HepG2 (cell line): ENCODE data around the gene CCDC148. TPM values are rescaled to one million over a fixed set of nuclear protein-coding genes. Genes with fewer than 3 reads are reported as not detected.

Source experiments
- ARID5B ChIP-seq: IDR thresholded peaks from 2 replicates; pipeline ENCODE4 v1.4.0; 2020; ENCODE audit warnings: mild to moderate bottlenecking, missing genetic modification reagents
- BCL3 ChIP-seq: sonication (generic); formaldehyde crosslinking; IDR thresholded peaks from 2 replicates; pipeline ENCODE4 v1.5.1; 2020; ENCODE audit warnings: mild to moderate bottlenecking, missing genetic modification reagents, moderate library complexity
- CC2D1A ChIP-seq: sonication (generic); formaldehyde crosslinking; IDR thresholded peaks from 2 replicates; pipeline ENCODE4 v1.8.1; 2023; ENCODE audit warnings: mild to moderate bottlenecking, missing genetic modification reagents
- KLF15 ChIP-seq: sonication (generic); formaldehyde crosslinking; IDR thresholded peaks from 2 replicates; pipeline ENCODE4 v1.8.1; 2023; ENCODE audit warnings: borderline replicate concordance, mild to moderate bottlenecking, inconsistent platforms, missing genetic modification reagents, mixed read lengths
- MAFF ChIP-seq: IDR thresholded peaks from 2 replicates; pipeline ENCODE4 v1.6.1; 2011; ENCODE audit warnings: low read depth, low read length, improper control_type of control experiment
- NAIF1 ChIP-seq: sonication (generic); formaldehyde crosslinking; IDR thresholded peaks from 2 replicates; pipeline ENCODE4 v1.5.0; 2020; ENCODE audit warnings: mild to moderate bottlenecking, missing genetic modification reagents, borderline replicate concordance
- NRL ChIP-seq: sonication (generic); formaldehyde crosslinking; IDR thresholded peaks from 2 replicates; pipeline ENCODE4 v1.5.0; 2020; ENCODE audit warnings: missing genetic modification reagents, mild to moderate bottlenecking, moderate library complexity, borderline replicate concordance
- RELA ChIP-seq: sonication (generic); formaldehyde crosslinking; IDR thresholded peaks from 2 replicates; pipeline ENCODE4 v1.4.0; 2020; ENCODE audit warnings: missing genetic modification reagents
- RNF219 ChIP-seq: sonication (generic); formaldehyde crosslinking; IDR thresholded peaks from 2 replicates; pipeline ENCODE4 v1.5.0; 2020; ENCODE audit warnings: mild to moderate bottlenecking, missing genetic modification reagents
- SAFB2 ChIP-seq: sonication (generic); formaldehyde crosslinking; IDR thresholded peaks from 2 replicates; pipeline ENCODE4 v1.5.1; 2020; ENCODE audit warnings: missing genetic modification reagents, low read depth, mild to moderate bottlenecking, borderline replicate concordance
- ZBTB10 ChIP-seq: sonication (generic); formaldehyde crosslinking; IDR thresholded peaks from 2 replicates; pipeline ENCODE4 v1.4.0; 2020; ENCODE audit warnings: missing genetic modification reagents, borderline replicate concordance
- ZNF33A ChIP-seq: sonication (generic); formaldehyde crosslinking; IDR thresholded peaks from 2 replicates; pipeline ENCODE4 v1.5.1; 2020; ENCODE audit warnings: missing genetic modification reagents, mild to moderate bottlenecking, moderate library complexity, borderline replicate concordance
- ZNF484 ChIP-seq: sonication (generic); formaldehyde crosslinking; IDR thresholded peaks from 2 replicates; pipeline ENCODE4 v1.5.1; 2020; ENCODE audit warnings: mild to moderate bottlenecking, low read depth, missing genetic modification reagents, borderline replicate concordance
- ZNF589 ChIP-seq: sonication (generic); formaldehyde crosslinking; conservative IDR thresholded peaks from 2 replicates; pipeline ENCODE4 v1.8.0; 2022; ENCODE audit warnings: mild to moderate bottlenecking, moderate library complexity, missing genetic modification reagents
- ZNF644 ChIP-seq: IDR thresholded peaks from 2 replicates; pipeline ENCODE4 v1.6.1; 2016; ENCODE audit warnings: low read depth
- ZNF704 ChIP-seq: sonication (generic); formaldehyde crosslinking; IDR thresholded peaks from 2 replicates; pipeline ENCODE4 v1.8.1; 2023; ENCODE audit warnings: mild to moderate bottlenecking, inconsistent platforms, moderate library complexity, missing genetic modification reagents, borderline replicate concordance
- ZNF772 ChIP-seq: sonication (generic); formaldehyde crosslinking; IDR thresholded peaks from 2 replicates; pipeline ENCODE4 v1.5.0; 2020; ENCODE audit warnings: mild to moderate bottlenecking, missing genetic modification reagents
- polyA plus RNA-seq, 8 experiments: library from polyadenylated mRNA; depleted of rRNA in 3 of 8; stranded (reverse) in 7 of 8; unstranded in 1 of 8; fragments of >200 nt; fragmentation: Illumina TruSeq in 4 of 8; extraction: Trizol in 4 of 8; gene quantifications; 2 replicates each; pipeline versions ENCODE4 v1.2.1 to v1.2.3, GENCODE V29; 2011 to 2016; ENCODE audit warnings: low read depth in 4 of 8, missing spikeins in 1 of 8, mixed read lengths in 1 of 8; ENCODE audit not compliant: insufficient read depth in 1 of 8
- total RNA-seq, 5 experiments: library from RNA; depleted of rRNA; stranded (reverse); fragments of >200 nt; fragmentation: Illumina TruSeq; extraction: Trizol; gene quantifications; 2 replicates each; pipeline ENCODE4 v1.2.3, GENCODE V29; 2016; ENCODE audit warnings: low read depth in 1 of 5

CCDC148 gene
- total and polyA plus RNA-seq, 2 of the 13 experiments (the other 11 are each of a cell fraction or from before 2014, with no cell fraction given): 0.30 to 0.49 TPM

GRCh38 chr2:158359846-158360245, 96.7 kb downstream of the CCDC148 start (continued):
- TF ChIP-seq ARID5B (CRISPR knock-in tag) (no peak), SAFB2 (CRISPR knock-in tag) (no peak), BCL3 (CRISPR knock-in tag) (no peak), CC2D1A (CRISPR knock-in tag) (no peak), NRL (CRISPR knock-in tag) (no peak), ZNF33A (CRISPR knock-in tag) (no peak), ZNF772 (CRISPR knock-in tag) (0 out of 2 replicates have a peak, but pooled peaks have one; percentile 21), MAFF (no peak), RELA (no peak), ZBTB10 (CRISPR knock-in tag) (no peak), ZNF644 (CRISPR knock-in tag) (0 out of 2 replicates have a peak, but pooled peaks have one; percentile 37), ZNF704 (CRISPR knock-in tag) (no peak), NAIF1 (CRISPR knock-in tag) (no peak), KLF15 (CRISPR knock-in tag) (no peak), RNF219 (no peak), ZNF484 (CRISPR knock-in tag) (no peak), ZNF589 (no peak)
